GM12878 (cell line): Measurements from ENCODE around the gene PDCD2. TPM values are rescaled to one million over a fixed set of nuclear protein-coding genes. Genes with fewer than 3 reads are reported as not detected.
A peak's percentile ranks its signal among the peaks of the same experiment; 100 is the strongest.

ENCODE experiments used
- BACH1 ChIP-seq: fragments of 450-650 bp; IDR thresholded peaks from 2 replicates; pipeline ENCODE4 v1.6.1; 2017; ENCODE audit warnings: mild to moderate bottlenecking, borderline replicate concordance
- BCL3 ChIP-seq: IDR thresholded peaks from 2 replicates; pipeline ENCODE4 v1.6.1; 2011; ENCODE audit warnings: borderline replicate concordance, low read depth, mild to moderate bottlenecking, moderate library complexity, low read length; ENCODE audit not compliant: insufficient read depth, poor library complexity, severe bottlenecking
- BHLHE40 ChIP-seq, 2 experiments: fragments of 450-650 bp in 1 of 2; IDR thresholded peaks; 2 replicates each; pipeline ENCODE4 v1.6.1; 2011 to 2017; ENCODE audit warnings: low read depth in 2 of 2, borderline replicate concordance in 1 of 2, improper control_type of control experiment in 1 of 2, low read length in 1 of 2, mild to moderate bottlenecking in 1 of 2
- EGR1 ChIP-seq, 2 experiments: IDR thresholded peaks; 1 replicate in 1 of 2; 2 replicates in 1 of 2; pipeline ENCODE4 v1.6.1; 2011 to 2012; ENCODE audit warnings: low read depth in 2 of 2, low read length in 2 of 2, borderline replicate concordance in 1 of 2, mild to moderate bottlenecking in 1 of 2, moderate library complexity in 1 of 2
- ELK1 ChIP-seq: IDR thresholded peaks from 2 replicates; pipeline ENCODE4 v1.6.1; 2012; ENCODE audit warnings: low read depth, low read length, improper control_type of control experiment
- HCFC1 ChIP-seq: fragments of 150-350 bp; IDR thresholded peaks from 2 replicates; pipeline ENCODE4 v1.6.1; 2014; ENCODE audit warnings: low read length
- IRF4 ChIP-seq: IDR thresholded peaks from 2 replicates; pipeline ENCODE4 v1.6.1; 2011; ENCODE audit warnings: low read depth, low read length
- RBBP5 ChIP-seq: fragments of 200-600 bp; sonication (generic); conservative IDR thresholded peaks from 2 replicates; pipeline ENCODE4 v1.6.1; 2016
- SIN3A ChIP-seq: IDR thresholded peaks from 2 replicates; pipeline ENCODE4 v1.6.1; 2012; ENCODE audit warnings: low read depth, low read length, improper control_type of control experiment
- SIX5 ChIP-seq: IDR thresholded peaks from 2 replicates; pipeline ENCODE4 v1.6.1; 2011; ENCODE audit warnings: mild to moderate bottlenecking, low read depth, low read length, moderate library complexity; ENCODE audit not compliant: severe bottlenecking
- SPI1 ChIP-seq: IDR thresholded peaks from 2 replicates; pipeline ENCODE4 v1.6.1; 2011; ENCODE audit warnings: low read depth, mild to moderate bottlenecking, low read length, moderate library complexity, borderline replicate concordance; ENCODE audit not compliant: insufficient read depth
- SREBF1 ChIP-seq: IDR thresholded peaks from 2 replicates; pipeline ENCODE4 v1.6.1; 2012; ENCODE audit warnings: mild to moderate bottlenecking, low read length
- STAT3 ChIP-seq: IDR thresholded peaks from 2 replicates; pipeline ENCODE4 v1.6.1; 2011; ENCODE audit warnings: low read depth, low read length, improper control_type of control experiment
- TARDBP ChIP-seq: IDR thresholded peaks from 2 replicates; pipeline ENCODE4 v1.6.1; 2016; ENCODE audit warnings: borderline replicate concordance
- polyA plus RNA-seq, 11 experiments: library from polyadenylated mRNA; depleted of rRNA in 4 of 11; unstranded in 6 of 11; stranded (reverse) in 5 of 11; fragments of >200 nt; fragmentation: Nextera tagmentation in 4 of 11; fragmentation: Illumina TruSeq in 1 of 11; extraction: Ambion mirVana in 4 of 11; extraction: Trizol in 1 of 11; gene quantifications; 1 replicate in 1 of 11; 2 replicates in 10 of 11; pipeline versions ENCODE4 v1.2.1 to v1.2.3, GENCODE V29; 2011 to 2016; ENCODE audit warnings: inconsistent platforms in 2 of 11, missing spikeins in 2 of 11, low read depth in 1 of 11
- total RNA-seq, 4 experiments: library from RNA; depleted of rRNA in 3 of 4; stranded (reverse); fragments of >200 nt in 3 of 4; fragmentation: Illumina TruSeq in 1 of 4; extraction: Trizol in 1 of 4; gene quantifications; 2 replicates each; pipeline versions ENCODE4 v1.2.1 to v1.2.3, GENCODE V29; 2013 to 2021
- TF ChIP-seq, protein P1 (sequence below): fragments of 450-650 bp; IDR thresholded peaks from 2 replicates; pipeline ENCODE4 v1.6.1; 2017; ENCODE audit warnings: mild to moderate bottlenecking, moderate library complexity
- TF ChIP-seq, protein P2 (sequence below): IDR thresholded peaks from 2 replicates; pipeline ENCODE4 v1.6.1; 2012; ENCODE audit warnings: low read length, inconsistent platforms
- TF ChIP-seq, protein P3 (sequence below): fragments of 450-650 bp; IDR thresholded peaks from 2 replicates; pipeline ENCODE4 v1.6.1; 2017; ENCODE audit warnings: antibody characterized with exemption, mild to moderate bottlenecking, moderate library complexity

The PDCD2 gene
- total and polyA plus RNA-seq, 10 of the 15 experiments (the other 5 are each of a cell fraction or from before 2014, with no cell fraction given): 27.4 to 154 (median 101) TPM

DNA sequence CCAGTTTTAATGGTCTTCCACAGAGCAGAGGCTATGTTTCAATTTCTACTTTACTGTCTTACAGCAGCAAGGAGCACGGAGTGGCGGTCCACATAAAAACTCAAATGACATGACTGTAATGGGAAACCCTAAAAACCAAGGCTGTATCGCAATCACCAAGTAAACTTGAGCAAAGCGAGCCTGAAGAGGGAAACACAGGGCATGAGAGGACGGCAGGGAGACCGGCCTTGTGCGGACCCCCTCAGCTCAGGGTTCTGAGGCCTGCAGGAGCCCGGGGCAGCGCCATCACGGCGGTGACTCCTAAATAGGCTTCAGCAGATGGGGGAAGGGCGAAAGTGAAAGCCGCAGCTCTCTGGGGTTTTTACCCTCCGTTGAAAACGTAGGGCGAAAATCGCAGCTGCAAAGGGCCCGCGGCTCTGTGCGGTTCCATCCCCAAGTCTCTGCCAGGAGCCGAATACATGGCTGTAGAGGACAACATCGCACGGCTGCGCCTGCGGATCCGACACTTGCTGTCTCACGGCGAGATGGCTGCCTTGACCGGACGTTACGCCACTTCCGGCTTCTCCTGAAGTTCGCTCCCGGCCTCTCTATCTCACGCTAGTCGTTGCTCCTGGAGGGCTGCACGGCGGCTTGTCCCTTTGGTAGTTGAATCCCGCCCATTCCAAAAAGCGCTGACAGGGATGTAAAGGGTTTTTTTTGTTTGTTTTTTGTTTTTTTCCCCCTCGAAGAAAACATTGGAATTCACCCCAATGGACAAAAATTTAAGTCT lies 31.5 kb downstream of the PDCD2 start, which contains the start of gene PSMB1 (continued):
- TF ChIP-seq EGR1 (IDR thresholded peaks at IDR 0.05; ENCODE audit: borderline replicate concordance in 1 of 2, low read depth in 2 of 2, low read length in 2 of 2) (0 out of 3 replicates have a peak, but pooled peaks of 1 of the 2 experiments have one; percentile 51), BHLHE40 (IDR thresholded peaks at IDR 0.05; ENCODE audit: borderline replicate concordance in 1 of 2, low read depth in 2 of 2, low read length in 1 of 2) (peak in 1 of 2 experiments; percentile 29; a peak in 1 of 4 replicates), STAT3 (0 out of 2 replicates have a peak, but pooled peaks have one; percentile 20), SPI1 (no peak), HCFC1 (peak; percentile 64; the same call in 1 of the 2 replicates), SREBF1 (no peak), TARDBP (peak; percentile 66; the same call in 1 of the 2 replicates), IRF4 (0 out of 2 replicates have a peak, but pooled peaks have one; percentile 55), BACH1 (no peak), RBBP5 (no peak), ELK1 (peak; percentile 90), SIN3A (0 out of 2 replicates have a peak, but pooled peaks have one; percentile 34), SIX5 (peak; percentile 40), BCL3 (no peak)
- TF ChIP-seq, protein P1, sequence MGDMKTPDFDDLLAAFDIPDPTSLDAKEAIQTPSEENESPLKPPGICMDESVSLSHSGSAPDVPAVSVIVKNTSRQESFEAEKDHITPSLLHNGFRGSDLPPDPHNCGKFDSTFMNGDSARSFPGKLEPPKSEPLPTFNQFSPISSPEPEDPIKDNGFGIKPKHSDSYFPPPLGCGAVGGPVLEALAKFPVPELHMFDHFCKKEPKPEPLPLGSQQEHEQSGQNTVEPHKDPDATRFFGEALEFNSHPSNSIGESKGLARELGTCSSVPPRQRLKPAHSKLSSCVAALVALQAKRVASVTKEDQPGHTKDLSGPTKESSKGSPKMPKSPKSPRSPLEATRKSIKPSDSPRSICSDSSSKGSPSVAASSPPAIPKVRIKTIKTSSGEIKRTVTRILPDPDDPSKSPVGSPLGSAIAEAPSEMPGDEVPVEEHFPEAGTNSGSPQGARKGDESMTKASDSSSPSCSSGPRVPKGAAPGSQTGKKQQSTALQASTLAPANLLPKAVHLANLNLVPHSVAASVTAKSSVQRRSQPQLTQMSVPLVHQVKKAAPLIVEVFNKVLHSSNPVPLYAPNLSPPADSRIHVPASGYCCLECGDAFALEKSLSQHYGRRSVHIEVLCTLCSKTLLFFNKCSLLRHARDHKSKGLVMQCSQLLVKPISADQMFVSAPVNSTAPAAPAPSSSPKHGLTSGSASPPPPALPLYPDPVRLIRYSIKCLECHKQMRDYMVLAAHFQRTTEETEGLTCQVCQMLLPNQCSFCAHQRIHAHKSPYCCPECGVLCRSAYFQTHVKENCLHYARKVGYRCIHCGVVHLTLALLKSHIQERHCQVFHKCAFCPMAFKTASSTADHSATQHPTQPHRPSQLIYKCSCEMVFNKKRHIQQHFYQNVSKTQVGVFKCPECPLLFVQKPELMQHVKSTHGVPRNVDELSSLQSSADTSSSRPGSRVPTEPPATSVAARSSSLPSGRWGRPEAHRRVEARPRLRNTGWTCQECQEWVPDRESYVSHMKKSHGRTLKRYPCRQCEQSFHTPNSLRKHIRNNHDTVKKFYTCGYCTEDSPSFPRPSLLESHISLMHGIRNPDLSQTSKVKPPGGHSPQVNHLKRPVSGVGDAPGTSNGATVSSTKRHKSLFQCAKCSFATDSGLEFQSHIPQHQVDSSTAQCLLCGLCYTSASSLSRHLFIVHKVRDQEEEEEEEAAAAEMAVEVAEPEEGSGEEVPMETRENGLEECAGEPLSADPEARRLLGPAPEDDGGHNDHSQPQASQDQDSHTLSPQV: no peak
- TF ChIP-seq, protein P2, sequence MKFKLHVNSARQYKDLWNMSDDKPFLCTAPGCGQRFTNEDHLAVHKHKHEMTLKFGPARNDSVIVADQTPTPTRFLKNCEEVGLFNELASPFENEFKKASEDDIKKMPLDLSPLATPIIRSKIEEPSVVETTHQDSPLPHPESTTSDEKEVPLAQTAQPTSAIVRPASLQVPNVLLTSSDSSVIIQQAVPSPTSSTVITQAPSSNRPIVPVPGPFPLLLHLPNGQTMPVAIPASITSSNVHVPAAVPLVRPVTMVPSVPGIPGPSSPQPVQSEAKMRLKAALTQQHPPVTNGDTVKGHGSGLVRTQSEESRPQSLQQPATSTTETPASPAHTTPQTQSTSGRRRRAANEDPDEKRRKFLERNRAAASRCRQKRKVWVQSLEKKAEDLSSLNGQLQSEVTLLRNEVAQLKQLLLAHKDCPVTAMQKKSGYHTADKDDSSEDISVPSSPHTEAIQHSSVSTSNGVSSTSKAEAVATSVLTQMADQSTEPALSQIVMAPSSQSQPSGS: no peak
- TF ChIP-seq, protein P3, sequence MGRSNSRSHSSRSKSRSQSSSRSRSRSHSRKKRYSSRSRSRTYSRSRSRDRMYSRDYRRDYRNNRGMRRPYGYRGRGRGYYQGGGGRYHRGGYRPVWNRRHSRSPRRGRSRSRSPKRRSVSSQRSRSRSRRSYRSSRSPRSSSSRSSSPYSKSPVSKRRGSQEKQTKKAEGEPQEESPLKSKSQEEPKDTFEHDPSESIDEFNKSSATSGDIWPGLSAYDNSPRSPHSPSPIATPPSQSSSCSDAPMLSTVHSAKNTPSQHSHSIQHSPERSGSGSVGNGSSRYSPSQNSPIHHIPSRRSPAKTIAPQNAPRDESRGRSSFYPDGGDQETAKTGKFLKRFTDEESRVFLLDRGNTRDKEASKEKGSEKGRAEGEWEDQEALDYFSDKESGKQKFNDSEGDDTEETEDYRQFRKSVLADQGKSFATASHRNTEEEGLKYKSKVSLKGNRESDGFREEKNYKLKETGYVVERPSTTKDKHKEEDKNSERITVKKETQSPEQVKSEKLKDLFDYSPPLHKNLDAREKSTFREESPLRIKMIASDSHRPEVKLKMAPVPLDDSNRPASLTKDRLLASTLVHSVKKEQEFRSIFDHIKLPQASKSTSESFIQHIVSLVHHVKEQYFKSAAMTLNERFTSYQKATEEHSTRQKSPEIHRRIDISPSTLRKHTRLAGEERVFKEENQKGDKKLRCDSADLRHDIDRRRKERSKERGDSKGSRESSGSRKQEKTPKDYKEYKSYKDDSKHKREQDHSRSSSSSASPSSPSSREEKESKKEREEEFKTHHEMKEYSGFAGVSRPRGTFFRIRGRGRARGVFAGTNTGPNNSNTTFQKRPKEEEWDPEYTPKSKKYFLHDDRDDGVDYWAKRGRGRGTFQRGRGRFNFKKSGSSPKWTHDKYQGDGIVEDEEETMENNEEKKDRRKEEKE: no peak
